Stimulated activated CD8-positive, alpha-beta memory T cell treated with anti-CD3 and anti-CD28 coated beads, Interleukin-4, amount 100 ng/mL, for 48 hours (primary cell): Measurements from ENCODE around the gene PLXNB1.

Source experiments
- DNase-seq: peaks from one replicate; pipeline ENCODE4 v3.0.0-alpha.2; 2020

The PLXNB1 gene

GRCh38 chr3:48433472-48434118 is 3.7 kb upstream of the PLXNB1 start:
- no peak for DNase-seq

- no peak for DNase-seq
These were observed 2.8 kb upstream of the PLXNB1 start for GRCh38 chr3:48432411-48433371.

GRCh38 chr3:48431224-48432029 is 1.5 kb upstream of the PLXNB1 start:
- no peak for DNase-seq

GRCh38 chr3:48430708-48431101 is 819 bp upstream of the PLXNB1 start:
- no peak for DNase-seq

GRCh38 chr3:48429317-48429959 is 448 bp downstream of the PLXNB1 start:
- DNase-seq, result peak; percentile 71

- no peak for DNase-seq
These were observed 1.1 kb downstream of the PLXNB1 start for GRCh38 chr3:48428572-48429316.

GRCh38 chr3:48428088-48428571 is 1.8 kb downstream of the PLXNB1 start:
- no peak for DNase-seq

GRCh38 chr3:48427630-48427962 is 2.3 kb downstream of the PLXNB1 start:
- no peak for DNase-seq

GRCh38 chr3:48426944-48427629 is 2.8 kb downstream of the PLXNB1 start:
- DNase-seq, result no peak

GRCh38 chr3:48426401-48426909 is 3.4 kb downstream of the PLXNB1 start:
- DNase-seq, result no peak

- DNase-seq, result no peak
These were observed 4.5 kb downstream of the PLXNB1 start for GRCh38 chr3:48425281-48425812.

GRCh38 chr3:48423883-48424695 is 5.8 kb downstream of the PLXNB1 start:
- DNase-seq, result no peak

GRCh38 chr3:48423241-48423882 is 6.5 kb downstream of the PLXNB1 start:
- no peak for DNase-seq

- no peak for DNase-seq
These were observed 7.2 kb downstream of the PLXNB1 start for GRCh38 chr3:48422681-48423080.

GRCh38 chr3:48422272-48422671 is 7.6 kb downstream of the PLXNB1 start:
- DNase-seq, result no peak

- DNase-seq, result no peak
These were observed 9.3 kb downstream of the PLXNB1 start for GRCh38 chr3:48420561-48420960.

GRCh38 chr3:48419597-48419996 is 10.3 kb downstream of the PLXNB1 start:
- DNase-seq, result no peak

- DNase-seq, result no peak
These were observed 10.7 kb downstream of the PLXNB1 start for GRCh38 chr3:48419149-48419548.

- no peak for DNase-seq
These were observed 11.2 kb downstream of the PLXNB1 start for GRCh38 chr3:48418651-48419050.
